ENCODE measurements around the gene PEAR1.

DNA sequence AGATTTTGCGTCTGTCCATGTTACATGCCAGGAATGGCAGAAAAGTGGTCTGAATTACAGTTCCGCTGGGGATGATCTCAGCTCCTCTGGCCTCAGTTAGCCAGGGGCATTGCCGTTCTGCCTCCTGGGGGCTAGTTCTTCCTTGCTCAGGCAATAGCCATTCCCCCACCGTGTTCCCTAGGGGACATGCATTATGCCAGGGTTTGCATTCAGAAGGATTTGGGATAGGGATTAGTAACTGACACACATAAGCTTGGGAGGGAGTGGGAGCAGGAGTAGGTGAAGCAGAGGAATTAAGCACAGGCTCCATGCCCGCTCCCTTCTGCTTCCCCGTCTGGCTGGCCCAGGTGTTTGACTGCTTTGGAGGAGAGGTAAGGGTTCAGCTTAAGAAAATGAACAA lies 39.6 kb downstream of the PEAR1 start:
- TF ChIP-seq, protein P1, sequence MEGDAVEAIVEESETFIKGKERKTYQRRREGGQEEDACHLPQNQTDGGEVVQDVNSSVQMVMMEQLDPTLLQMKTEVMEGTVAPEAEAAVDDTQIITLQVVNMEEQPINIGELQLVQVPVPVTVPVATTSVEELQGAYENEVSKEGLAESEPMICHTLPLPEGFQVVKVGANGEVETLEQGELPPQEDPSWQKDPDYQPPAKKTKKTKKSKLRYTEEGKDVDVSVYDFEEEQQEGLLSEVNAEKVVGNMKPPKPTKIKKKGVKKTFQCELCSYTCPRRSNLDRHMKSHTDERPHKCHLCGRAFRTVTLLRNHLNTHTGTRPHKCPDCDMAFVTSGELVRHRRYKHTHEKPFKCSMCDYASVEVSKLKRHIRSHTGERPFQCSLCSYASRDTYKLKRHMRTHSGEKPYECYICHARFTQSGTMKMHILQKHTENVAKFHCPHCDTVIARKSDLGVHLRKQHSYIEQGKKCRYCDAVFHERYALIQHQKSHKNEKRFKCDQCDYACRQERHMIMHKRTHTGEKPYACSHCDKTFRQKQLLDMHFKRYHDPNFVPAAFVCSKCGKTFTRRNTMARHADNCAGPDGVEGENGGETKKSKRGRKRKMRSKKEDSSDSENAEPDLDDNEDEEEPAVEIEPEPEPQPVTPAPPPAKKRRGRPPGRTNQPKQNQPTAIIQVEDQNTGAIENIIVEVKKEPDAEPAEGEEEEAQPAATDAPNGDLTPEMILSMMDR (IDR thresholded peaks at IDR 0.05): no peak
- no peak for TF ChIP-seq POLR2A (IDR thresholded peaks at IDR 0.05)

Data from thyroid gland (tissue), 4 donors.